Amniotic stem cell (primary cell): ENCODE measurements around the gene EIF2B1.
"Not testable (repeated sequence)": the region's sequence is repeated elsewhere in the genome, so short reads cannot be mapped to it uniquely, and the experiment has no call there.

Source experiments
- DNase-seq: peaks from one replicate; lab custom pipeline; 2025; lab: John Stamatoyannopoulos, UW

EIF2B1 gene

DNA sequence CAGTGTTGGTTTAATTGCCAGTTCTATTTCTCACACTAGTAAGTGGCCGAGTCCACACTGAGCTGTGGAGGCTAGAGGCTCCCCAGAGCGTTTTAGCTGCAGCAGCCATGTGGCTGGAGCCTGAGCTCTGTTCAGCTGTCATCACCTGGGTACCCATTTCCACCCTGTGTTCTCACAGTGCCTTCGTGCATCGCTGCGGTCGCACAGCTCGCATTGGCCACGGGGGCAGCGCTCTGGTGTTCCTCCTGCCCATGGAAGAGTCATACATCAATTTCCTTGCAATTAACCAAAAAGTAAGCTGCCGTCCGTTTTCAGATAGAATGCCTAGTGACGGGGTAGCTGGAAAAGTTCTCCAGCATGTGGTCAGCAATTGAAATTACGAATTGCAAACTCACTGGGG is 15.9 kb downstream of the EIF2B1 start:
- no peak for DNase-seq

- DNase-seq, result no peak
Measured at GRCh38 chr12:123617144-123617543, 16.3 kb downstream of the EIF2B1 start.

- DNase-seq, result no peak
Measured at GRCh38 chr12:123614531-123614930, 19.0 kb downstream of the EIF2B1 start.

DNA sequence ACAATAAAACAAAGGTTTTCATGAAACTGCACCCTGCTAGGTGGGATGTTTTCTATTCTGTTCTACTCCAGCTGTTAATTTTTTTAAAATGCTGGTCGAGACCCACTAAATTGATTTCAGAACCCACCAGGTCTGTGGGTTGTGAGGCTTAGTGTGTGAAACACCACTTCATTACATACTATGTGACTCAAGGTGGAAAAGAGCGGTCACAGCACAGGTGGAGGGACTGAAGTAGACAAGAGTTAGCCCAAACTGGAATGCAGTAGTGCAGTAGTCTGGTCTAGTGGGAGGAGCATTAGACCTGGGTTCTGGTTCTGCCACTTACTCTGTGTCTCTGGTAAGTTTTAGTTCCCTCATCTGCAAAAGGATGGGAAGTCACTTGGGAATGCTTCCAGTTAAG is 19.4 kb downstream of the EIF2B1 start:
- DNase-seq, result no peak

DNA sequence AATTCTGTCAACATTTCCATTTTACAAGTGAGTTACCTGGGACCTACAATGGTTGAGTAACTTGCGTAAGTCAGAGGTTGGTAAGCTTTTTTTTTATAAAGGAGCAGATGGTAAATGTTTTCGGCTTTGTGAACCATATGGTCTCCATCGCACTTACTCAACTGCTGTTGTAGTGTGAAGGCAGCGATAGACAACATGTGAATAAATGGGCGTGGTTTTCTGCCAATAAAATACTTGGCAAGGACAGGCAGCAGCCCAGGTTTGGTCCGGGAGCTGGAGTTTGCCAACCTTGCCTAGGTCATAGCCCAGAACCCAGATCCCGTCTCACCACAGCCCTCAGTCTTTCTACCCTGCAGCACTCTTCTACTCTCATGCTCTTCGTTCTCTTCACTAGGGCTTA is 25.3 kb downstream of the EIF2B1 start:
- DNase-seq, result no peak

GRCh38 chr12:123607756-123608155 is 25.7 kb downstream of the EIF2B1 start:
- no peak for DNase-seq

- not testable (repeated sequence) for DNase-seq
Measured at GRCh38 chr12:123603495-123603894, 30.0 kb downstream of the EIF2B1 start.

- no peak for DNase-seq
Measured at GRCh38 chr12:123602651-123603195, 30.8 kb downstream of the EIF2B1 start.

GRCh38 chr12:123601602-123602489 is 31.6 kb downstream of the EIF2B1 start, which contains the start of gene DDX55:
Gene DDX55 (plus strand): TSS chr12:123602099. CDS start chr12:123602149, 50 bp downstream.
- DNase-seq, result peak; percentile 72

- DNase-seq, result no peak
Measured at GRCh38 chr12:123599721-123600120, 33.8 kb downstream of the EIF2B1 start.

DNA sequence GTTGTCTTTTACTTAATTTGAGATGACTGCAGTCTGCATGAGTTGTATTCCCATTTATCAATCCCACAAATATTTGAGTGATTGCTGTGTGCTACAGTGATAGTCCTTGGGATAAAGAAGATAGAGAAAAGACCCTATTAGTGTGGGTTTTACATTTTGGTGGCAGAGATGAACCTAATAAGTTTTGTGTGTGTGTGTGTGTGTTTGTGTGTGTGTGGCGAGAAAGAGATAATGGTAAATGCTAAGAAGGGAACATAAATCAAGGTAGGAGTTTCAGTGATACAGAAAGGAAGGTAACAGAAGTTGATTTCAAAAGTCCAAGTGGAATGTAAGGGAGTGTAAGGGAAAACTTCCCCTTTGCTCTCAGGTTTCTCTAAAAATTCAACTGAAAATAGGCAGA is 34.2 kb downstream of the EIF2B1 start:
- no peak for DNase-seq

- DNase-seq, result no peak
Measured at GRCh38 chr12:123598522-123598921, 35.0 kb downstream of the EIF2B1 start.

- no peak for DNase-seq
Measured at GRCh38 chr12:123597100-123597499, 36.4 kb downstream of the EIF2B1 start.

GRCh38 chr12:123595729-123596128 is 37.8 kb downstream of the EIF2B1 start:
- DNase-seq, result no peak

DNA sequence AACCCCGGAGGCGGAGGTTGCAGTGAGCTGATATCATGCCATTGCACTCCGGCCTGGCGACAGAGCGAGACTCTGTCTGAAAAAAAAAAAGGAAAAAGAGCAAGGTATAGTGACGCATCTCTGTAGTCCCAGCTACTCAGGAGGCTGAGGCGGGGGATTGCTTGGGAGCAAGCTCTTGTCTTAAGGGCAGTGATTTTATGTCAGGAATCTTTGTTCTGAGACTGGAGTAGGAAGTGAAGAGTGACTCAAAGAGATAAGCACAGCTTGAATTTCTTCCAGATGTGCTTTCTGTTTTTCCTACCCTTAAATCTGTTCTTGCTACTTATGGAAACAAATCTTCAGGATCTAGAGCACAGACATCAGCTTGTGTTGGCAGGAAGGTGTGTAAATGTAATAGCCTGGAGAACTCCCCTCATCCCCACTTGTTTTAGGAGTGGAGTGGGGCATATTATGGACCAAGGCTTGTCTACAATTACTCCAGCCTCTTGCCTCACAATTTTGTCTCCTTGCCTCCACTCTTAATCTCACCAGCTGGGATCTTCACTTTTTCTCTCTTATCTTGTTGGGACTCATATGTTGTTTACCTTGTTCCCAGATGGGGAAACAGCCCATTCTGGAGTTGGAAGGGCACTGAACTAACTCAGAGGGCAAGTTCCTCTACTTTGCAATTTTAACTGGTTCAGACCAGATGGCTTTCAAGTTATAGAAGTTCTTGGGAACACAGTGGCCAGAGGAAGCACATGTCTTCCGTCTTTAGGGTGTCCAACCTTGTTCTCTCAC is 41.6 kb downstream of the EIF2B1 start:
- DNase-seq, result no peak

DNA sequence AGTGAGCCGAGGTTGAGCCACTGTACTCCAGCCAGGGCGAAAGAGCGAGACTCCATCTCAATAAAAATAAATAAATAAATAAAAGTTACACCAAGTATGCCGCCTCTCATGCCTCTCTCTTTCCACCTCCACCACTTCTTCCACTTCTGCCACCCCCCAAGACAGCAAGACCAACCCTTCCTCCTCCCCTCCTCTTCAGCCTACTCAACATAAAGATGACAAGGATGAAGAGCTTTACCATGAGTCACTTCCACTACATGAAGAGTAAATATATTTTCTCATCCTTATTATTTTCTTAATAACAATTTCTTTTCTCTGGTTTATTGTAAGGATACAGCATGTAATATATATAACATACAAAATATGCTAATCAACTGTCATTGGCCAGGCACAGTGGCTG is 52.7 kb downstream of the EIF2B1 start:
- DNase-seq, result no peak

DNA sequence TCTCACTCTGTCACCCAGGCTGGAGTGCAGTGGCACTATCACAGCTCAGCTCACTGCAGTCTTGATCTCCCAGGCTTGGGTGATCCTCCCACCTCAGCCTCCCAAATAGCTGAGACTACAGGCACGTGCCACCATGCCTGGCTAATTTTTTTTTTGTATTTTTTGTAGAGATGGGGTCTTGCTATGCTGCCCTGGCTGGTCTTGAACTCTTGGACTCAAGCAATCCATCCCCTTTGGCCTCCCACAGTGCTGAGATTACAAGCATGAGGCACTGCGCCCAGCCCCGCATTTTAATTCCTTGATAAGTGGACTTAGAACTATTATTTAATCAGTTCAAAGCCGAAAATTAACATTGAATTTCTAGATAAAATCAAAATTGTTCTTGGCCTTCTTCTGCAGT is 54.7 kb downstream of the EIF2B1 start:
- DNase-seq, result not testable (repeated sequence)

DNA sequence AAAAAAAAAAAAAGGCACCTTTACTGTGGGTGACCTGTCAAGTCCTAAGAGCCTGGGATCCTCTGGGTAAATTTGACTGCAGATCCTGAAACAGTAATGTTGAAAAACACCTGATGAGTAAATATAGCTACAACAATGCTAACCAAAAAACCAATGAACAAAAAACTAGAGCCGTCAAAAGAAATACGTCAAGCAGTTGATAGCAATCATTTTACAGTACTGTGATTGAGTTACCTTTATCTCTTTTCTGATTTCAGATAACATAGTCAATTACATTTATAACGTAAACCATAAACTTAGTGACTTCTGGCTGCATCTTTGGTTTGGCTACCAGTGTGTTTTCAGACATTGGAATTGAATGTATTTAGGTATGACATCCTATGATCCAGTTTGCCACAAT is 55.2 kb downstream of the EIF2B1 start:
- DNase-seq, result no peak

GRCh38 chr12:123576611-123577010 is 56.9 kb downstream of the EIF2B1 start:
- no peak for DNase-seq

DNA sequence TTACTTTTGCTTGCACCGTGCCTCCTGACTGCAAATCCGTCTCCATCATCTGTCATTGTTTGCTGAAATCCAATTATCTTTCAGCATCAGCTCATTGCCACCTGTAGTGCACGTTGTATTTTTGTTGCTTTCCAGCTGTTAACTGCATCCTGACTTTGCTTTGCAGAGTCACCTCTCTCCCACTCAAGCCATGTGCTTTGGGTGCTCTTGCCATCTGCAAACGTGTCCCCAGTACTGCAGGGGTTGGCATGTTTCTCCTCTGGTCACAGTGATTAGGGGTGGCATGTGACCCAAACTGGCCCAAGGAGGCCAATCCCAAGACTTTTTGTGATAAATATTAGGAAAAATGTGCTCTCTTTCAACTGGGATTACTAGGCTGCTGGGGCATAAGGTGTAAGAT is 59.6 kb downstream of the EIF2B1 start:
- no peak for DNase-seq

- no peak for DNase-seq
Measured at GRCh38 chr12:123572391-123572790, 61.1 kb downstream of the EIF2B1 start.

DNA sequence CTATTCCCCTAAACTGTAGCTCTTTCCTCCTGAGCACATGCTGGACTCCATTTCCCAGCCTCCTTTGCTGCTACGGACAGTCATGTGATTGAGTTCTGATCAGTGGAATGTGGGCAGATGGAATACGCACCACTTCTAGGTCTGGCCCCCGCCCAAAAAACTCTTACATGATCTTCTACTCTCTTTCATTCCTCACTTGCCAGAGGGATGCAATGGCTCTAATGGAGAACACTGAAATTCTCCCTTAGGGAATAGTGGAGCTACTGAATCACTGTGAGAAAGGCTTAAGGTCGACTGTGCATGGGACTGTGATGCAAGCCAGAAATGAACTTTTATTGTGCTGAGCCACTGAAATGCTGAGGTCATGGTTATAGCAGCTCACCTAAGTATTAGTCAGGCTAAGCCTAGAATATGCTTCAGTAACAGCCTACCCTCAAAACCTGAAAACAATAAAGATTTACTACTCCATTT is 62.1 kb downstream of the EIF2B1 start:
- no peak for DNase-seq
